Muscle of leg (tissue), 11 donors: ENCODE measurements around the gene HDLBP. TPM values are rescaled to one million over a fixed set of nuclear protein-coding genes. Genes with fewer than 3 reads are reported as not detected.

Experiments used
- DNase-seq: peaks from one replicate; pipeline ENCODE4 v3.0.0; 2013
- H3K27ac ChIP-seq: one replicate; pipeline ENCODE4 v1.5.1; 2013; ENCODE audit warnings: mild to moderate bottlenecking, low read length, control low read depth
- H3K27me3 ChIP-seq: one replicate; pipeline ENCODE4 v1.6.1; 2013; ENCODE audit warnings: low read length; ENCODE audit not compliant: control insufficient read depth, insufficient read depth
- H3K36me3 ChIP-seq: one replicate; pipeline ENCODE4 v1.6.1; 2013; ENCODE audit warnings: low read length; ENCODE audit not compliant: control insufficient read depth, insufficient read depth
- H3K4me1 ChIP-seq: one replicate; pipeline ENCODE4 v1.6.1; 2013; ENCODE audit warnings: low read length; ENCODE audit not compliant: control insufficient read depth, insufficient read depth
- H3K4me3 ChIP-seq: one replicate; pipeline ENCODE4 v1.5.1; 2013; ENCODE audit warnings: low read length, control low read depth
- H3K9me3 ChIP-seq: replicated peaks from 2 replicates; pipeline ENCODE4 v1.6.1; 2013; ENCODE audit warnings: low read depth, low read length; ENCODE audit not compliant: control insufficient read depth
- WGBS: methylation state at CpG from one replicate; pipeline ENCODE4 v1.1.5; 2013; ENCODE audit warnings: missing lambda C conversion rate; ENCODE audit not compliant: insufficient coverage; 5-methylcytosine and 5-hydroxymethylcytosine counted together
- polyA plus RNA-seq, 8 donors: library from polyadenylated mRNA; unstranded; fragments of 120-200 nt; gene quantifications; one replicate each; pipeline versions ENCODE4 v1.2.1 to v1.2.3, GENCODE V29; 2013; ENCODE audit warnings: inconsistent platforms in 1 of 8, low replicate concordance in 1 of 8; ENCODE audit not compliant: insufficient read length in 8 of 8, insufficient read depth in 1 of 8
- total RNA-seq: library from RNA; stranded (reverse); fragments of 120-200 nt; gene quantifications from one replicate; pipeline ENCODE4 v1.2.4, GENCODE V29; 2013

The HDLBP gene
- total and polyA plus RNA-seq, 9 donors: 331 to 470 (median 404) TPM

DNA sequence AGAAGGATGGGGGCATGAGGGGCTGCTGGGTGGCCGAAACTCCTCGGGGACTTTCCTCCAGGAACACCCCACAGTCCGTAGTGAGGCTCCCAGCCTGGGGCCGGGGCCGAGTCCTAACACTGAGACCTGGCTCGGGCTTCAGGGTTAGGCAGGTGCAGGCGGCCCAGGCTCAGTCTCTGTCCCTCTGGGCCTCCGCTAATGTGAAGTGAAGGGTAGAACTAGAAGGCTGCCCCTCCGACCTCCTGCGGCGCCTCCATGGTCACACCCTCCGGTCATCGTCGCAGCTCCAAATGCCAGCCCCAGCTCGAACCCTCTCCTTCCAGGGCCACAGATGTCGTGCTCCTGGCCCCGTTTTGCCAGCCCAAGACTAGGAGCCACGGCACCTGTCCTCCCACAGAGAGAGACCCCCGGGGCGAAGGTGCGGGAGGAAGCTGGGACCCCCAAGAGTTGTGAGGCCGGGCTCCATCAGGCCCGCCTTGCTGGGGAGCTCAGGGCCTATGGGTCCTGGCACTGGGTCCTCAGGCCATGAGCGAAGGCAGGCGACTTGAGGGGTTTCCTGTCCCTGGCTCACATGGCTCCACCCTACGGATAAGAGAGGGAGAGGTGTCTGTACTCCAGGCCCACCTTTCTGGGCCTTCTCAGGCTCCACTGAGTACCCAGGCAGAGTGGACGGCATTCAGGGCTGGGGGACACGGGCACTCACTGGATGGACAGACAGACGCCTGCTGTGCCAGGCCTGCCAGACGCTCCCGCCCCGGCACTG is 126.2 kb downstream of the HDLBP start:
- 88% methylated on average over 32 of the region's 32 CpGs for WGBS
- no peaks in the 10 kb centered on the region for H3K9me3 ChIP-seq

DNA sequence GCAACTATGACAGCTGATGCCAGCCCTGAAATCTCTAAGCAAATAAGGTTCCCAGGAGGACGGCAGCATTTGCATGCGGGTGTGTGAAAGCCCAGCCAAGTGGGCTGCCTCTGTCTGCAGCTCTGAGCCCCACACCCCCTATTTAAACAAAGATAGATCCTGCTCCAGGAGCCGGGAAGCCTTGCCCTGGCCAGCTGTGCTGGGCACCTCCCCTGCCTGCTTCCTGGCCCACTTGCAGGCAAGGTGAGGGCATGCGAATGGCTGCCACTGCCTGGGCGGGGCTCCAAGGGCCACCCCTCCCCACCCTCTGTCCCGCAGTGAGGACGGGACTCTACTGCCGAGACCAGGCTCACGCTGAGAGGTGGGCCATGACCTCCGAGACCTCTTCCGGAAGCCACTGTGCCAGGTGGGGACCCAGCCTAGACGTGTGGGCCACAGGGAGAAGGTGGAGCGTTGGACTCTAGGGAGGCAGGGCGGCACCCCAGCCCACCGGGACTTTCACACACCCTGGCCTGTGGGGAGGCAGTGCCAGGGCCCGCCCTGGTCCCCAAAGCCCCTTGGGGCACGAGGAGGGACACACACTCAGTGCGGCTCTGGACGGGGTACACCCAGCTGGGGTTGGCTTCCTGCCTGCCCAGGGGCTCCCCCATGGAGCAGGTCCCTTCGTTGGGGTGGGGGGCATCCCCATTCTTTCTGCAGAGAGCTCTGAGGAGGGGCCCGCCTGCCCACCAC is 126.9 kb downstream of the HDLBP start, which contains the start of gene ANO7:
Gene ANO7, plus strand, starts transcription at position 317 of the 732 bp plus-strand sequence. CDS start 1,387 bp downstream, outside the sequence.
- no peak within 1 kb of the TSS for H3K27ac ChIP-seq
- 63% methylated on average over 18 of the region's 21 CpGs for WGBS
- no peaks in the 10 kb centered on the region for H3K27me3 ChIP-seq
- H3K9me3 ChIP-seq: no peaks in the 10 kb centered on the region
- no peaks in the 10 kb centered on the region for H3K36me3 ChIP-seq
- H3K4me1 ChIP-seq: no peaks in the 10 kb centered on the region
- no peak for DNase-seq
- no peak within 1 kb of the TSS for H3K4me3 ChIP-seq

More for the DNA sequence above, 126.2 kb downstream of the HDLBP start:
- Histone ChIP-seq H3K27me3 (no peaks in the 10 kb centered on the region), H3K4me1 (no peaks in the 10 kb centered on the region), H3K36me3 (no peaks in the 10 kb centered on the region), H3K27ac (no peak overlapping the region), H3K4me3 (no peak overlapping the region)
- DNase-seq: no peak

DNA sequence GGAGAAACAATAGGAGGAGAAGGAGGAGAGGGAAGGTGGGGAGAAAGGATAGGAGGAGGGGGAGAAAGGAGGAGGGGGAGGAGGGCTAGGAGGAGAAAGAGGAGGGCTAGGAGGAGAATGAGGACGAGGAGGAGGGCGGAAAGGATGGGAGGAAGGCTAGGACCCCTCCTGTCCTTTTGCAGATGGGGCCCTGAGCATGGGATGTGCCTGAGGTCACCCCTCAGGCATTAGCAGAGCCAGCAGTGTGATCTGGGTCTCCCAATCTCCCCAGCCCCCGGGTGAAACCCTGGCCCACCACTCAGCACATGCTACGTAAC is 127.6 kb downstream of the HDLBP start:
- no peaks in the 10 kb centered on the region for H3K27me3 ChIP-seq
- no peak overlapping the region for H3K27ac ChIP-seq
- 7% methylated on average over 2 of the region's 4 CpGs for WGBS
- peaks cover 4% of the 10 kb centered on the region for H3K36me3 ChIP-seq
- H3K4me3 ChIP-seq: no peak overlapping the region
- H3K4me1 ChIP-seq: no peaks in the 10 kb centered on the region
- H3K9me3 ChIP-seq: no peaks in the 10 kb centered on the region
- DNase-seq: no peak

DNA sequence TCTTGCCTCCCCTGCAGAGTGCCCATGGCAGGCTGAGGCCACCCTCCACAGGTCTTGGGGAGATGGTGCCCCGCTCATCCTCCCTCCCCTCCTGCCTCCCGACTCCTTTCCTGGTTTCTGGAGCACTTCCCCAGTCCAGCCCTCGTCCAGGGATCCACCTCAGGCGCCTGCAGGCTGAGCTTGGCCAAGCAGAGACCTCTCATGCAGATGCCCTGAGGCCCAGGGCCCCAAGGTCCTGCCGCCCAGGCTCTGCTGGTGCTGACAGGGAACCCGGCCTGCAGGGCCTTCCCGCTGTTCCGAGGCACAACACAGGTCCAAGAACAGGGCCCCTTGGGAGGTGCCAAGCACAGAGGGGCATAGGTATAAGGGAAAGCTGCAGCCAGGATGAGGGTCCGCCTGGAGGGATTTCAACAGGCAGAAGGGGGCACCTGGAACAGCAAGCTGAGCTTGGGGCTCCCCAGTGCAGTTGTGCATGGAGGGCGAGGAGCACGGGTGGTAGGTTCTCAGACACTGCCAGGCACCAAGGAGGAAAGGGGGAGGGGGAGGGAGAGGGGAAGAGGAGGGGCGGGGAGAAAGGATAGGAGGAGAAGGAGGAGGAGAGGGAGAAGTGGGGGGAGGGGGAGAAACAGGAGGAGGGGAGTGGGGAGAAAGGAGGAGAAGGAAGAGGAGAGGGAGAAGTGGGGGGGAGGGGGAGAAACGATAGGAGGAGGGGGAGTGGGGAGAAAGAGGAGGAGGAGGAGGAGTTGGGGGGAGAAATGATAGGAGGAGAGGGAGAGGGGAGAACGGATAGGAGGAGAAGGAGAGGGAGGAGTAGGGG is 128.2 kb downstream of the HDLBP start:
- no peak for DNase-seq
- Histone ChIP-seq H3K36me3 (peaks cover 5% of the 10 kb centered on the region), H3K27me3 (no peaks in the 10 kb centered on the region), H3K9me3 (no peaks in the 10 kb centered on the region), H3K4me3 (no peak overlapping the region), H3K27ac (no peak overlapping the region), H3K4me1 (no peaks in the 10 kb centered on the region)
- WGBS: 58% methylated on average over 11 of the region's 14 CpGs

DNA sequence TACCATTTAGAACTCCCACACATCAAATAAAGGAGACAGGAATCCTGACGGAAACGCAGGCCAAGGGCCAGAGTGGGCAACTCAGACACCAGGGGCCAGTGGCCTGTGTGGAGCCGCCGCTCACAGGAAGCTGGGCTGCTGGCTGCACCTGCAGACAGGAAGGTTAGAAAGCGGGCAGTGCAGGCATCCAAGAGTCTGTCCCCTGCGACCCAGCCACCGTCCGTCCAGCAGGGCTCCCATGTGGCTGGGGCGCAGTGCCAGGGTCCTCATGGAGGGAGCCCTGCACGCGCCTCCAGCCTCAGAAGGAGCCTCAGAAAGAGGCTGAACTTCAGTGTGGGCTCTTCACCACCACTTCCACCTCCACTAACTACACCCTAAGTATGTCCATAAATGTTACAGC is 129.5 kb downstream of the HDLBP start:
- WGBS: 78% methylated on average over 11 of the region's 11 CpGs

DNA sequence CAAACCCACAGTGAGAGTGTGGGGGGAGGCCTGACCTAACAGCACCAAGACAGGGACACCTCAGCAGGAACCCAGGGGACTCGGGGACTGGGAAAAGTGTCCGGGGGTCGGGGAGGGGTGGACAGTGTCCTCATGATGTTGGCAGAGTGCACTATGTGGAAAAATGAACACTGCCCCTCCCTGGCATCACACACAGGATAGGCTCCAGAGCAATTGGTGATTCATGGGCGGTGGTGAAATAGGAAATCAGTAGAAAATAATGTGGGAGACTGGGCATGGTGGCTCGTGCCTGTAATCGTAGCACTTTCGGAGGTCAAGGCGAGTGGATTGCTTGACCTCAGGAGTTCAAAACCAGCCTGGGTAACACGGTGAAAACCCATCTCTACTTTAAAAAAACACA is 130.6 kb downstream of the HDLBP start:
- H3K4me3 ChIP-seq: no peak overlapping the region
- H3K27me3 ChIP-seq: no peaks in the 10 kb centered on the region
- 85% methylated on average over 5 of the region's 9 CpGs for WGBS
- H3K4me1 ChIP-seq: no peaks in the 10 kb centered on the region
- H3K36me3 ChIP-seq: peaks cover 5% of the 10 kb centered on the region
- H3K9me3 ChIP-seq: no peaks in the 10 kb centered on the region
- no peak overlapping the region for H3K27ac ChIP-seq
- DNase-seq: no peak

More for the DNA sequence above, 129.5 kb downstream of the HDLBP start:
- Histone ChIP-seq H3K9me3 (no peaks in the 10 kb centered on the region), H3K4me1 (no peaks in the 10 kb centered on the region), H3K27me3 (no peaks in the 10 kb centered on the region), H3K4me3 (no peak overlapping the region), H3K27ac (no peak overlapping the region), H3K36me3 (peaks cover 5% of the 10 kb centered on the region)
- DNase-seq: no peak

DNA sequence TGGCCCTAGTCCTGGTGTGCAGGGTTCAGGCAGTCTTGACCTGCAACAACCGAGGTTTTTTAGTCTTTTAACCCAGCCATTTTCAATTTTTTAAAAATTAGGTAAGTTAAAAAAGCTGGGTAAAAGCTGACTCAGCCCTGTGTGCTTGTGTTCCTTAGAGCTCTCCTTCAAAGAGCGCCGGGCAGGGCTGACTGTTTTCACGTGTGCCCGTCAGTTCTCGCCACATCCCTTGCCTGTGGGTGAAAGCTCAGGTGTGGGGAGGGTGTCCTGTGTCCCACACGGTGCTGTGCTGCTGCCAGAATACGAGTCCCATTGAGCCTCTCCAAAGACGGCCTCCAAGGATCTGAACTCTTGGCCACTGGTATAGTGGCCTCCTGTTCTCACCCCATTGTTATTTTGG is 132.3 kb downstream of the HDLBP start:
- Histone ChIP-seq H3K27ac (no peak overlapping the region), H3K27me3 (no peaks in the 10 kb centered on the region), H3K4me1 (no peaks in the 10 kb centered on the region), H3K36me3 (peaks cover 9% of the 10 kb centered on the region), H3K9me3 (no peaks in the 10 kb centered on the region), H3K4me3 (no peak overlapping the region)
- no peak for DNase-seq
- WGBS: 100% methylated on average over 2 of the region's 9 CpGs

DNA sequence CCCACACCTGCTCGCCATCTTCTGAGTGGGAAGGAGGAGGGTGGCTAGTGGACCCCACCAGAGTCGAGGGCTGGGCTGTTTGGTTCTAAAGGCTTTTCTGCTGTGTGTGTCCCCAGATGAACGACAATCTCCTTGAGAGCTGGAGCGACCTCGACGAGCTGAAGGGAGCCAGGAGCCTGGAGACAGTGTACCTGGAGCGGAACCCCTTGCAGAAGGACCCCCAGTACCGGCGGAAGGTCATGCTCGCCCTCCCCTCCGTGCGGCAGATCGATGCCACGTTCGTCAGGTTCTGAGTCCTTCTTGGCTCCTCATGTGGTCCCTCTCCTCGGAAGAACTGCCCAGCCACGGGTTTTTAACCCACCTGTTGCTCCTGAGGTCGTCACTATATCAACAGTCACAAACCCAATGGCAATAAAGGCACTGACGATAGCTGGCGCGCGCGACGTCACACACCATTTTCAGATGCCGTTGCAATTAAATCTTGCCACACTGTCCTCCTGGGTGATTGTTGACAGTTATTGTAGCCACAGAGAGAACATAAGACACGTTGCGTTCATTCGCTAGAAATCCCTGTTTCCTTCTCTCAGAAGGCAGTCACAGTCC is 132.8 kb downstream of the HDLBP start:
- no peak overlapping the region for H3K27ac ChIP-seq
- peaks cover 2% of the 10 kb centered on the region for H3K4me1 ChIP-seq
- 94% methylated on average over 25 of the region's 28 CpGs for WGBS
- DNase-seq: no peak
- peaks cover 9% of the 10 kb centered on the region for H3K36me3 ChIP-seq
- H3K27me3 ChIP-seq: no peaks in the 10 kb centered on the region
- no peak overlapping the region for H3K4me3 ChIP-seq
- H3K9me3 ChIP-seq: no peaks in the 10 kb centered on the region

DNA sequence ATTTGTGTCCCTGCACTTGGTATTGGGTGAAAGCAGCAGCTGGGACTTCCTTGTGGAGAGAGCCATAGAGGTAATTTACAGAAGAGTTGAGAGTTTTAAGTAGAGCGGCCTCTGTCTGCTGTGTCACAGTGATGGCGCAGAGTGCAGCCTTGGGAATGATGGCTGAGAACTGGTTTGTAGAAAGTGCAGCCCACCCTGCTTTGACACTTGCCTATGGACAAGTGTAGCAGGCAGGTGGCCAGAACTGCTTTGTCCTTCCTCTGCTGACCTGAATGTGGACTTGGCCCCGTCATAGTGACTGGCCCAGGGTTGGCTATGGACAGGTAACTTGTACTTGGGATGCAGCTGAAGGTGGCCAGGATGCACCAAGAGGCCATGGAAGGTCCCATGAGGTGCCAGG is 133.3 kb downstream of the HDLBP start:
- 78% methylated on average over 3 of the region's 3 CpGs for WGBS
- H3K36me3 ChIP-seq: peaks cover 9% of the 10 kb centered on the region

More for the DNA sequence above, 133.3 kb downstream of the HDLBP start:
- Histone ChIP-seq H3K27ac (no peak overlapping the region), H3K9me3 (no peaks in the 10 kb centered on the region), H3K4me3 (no peak overlapping the region), H3K27me3 (no peaks in the 10 kb centered on the region), H3K4me1 (peaks cover 2% of the 10 kb centered on the region)
- no peak for DNase-seq
